ENCODE measurements around the gene CD68.

Gene CD68

GRCh38 chr17:7573324-7574080, 5.9 kb upstream of the CD68 start:
- peak; percentile 85 for TF ChIP-seq TAF1 (IDR thresholded peaks at IDR 0.05; ENCODE audit: borderline replicate concordance, insufficient read depth, low read length)
- peak in 1 of 2 experiments; percentile 76; a peak in 2 of 4 replicates for TF ChIP-seq REST (IDR thresholded peaks at IDR 0.05; ENCODE audit: insufficient read depth in 1 of 2, low read depth in 2 of 2, low read length in 2 of 2)
- peak; percentile 91 for TF ChIP-seq FOXP2 (optimal IDR thresholded peaks at IDR 0.05; ENCODE audit: borderline replicate concordance, extremely low read depth, extremely low read length, insufficient read depth)
- peak; percentile 96; the same call in 1 of the 2 replicates for TF ChIP-seq SIN3A (IDR thresholded peaks at IDR 0.05; ENCODE audit: borderline replicate concordance, insufficient read depth, low read length)
- TF ChIP-seq POLR2AphosphoS5 (IDR thresholded peaks at IDR 0.05; ENCODE audit: low read depth, low read length): peak; percentile 73

GRCh38 chr17:7574176-7574953, 5.1 kb upstream of the CD68 start:
- TF ChIP-seq TAF1 (IDR thresholded peaks at IDR 0.05; ENCODE audit: borderline replicate concordance, insufficient read depth, low read length) (no peak), POLR2AphosphoS5 (IDR thresholded peaks at IDR 0.05; ENCODE audit: low read depth, low read length) (peak; percentile 22), FOXP2 (optimal IDR thresholded peaks at IDR 0.05; ENCODE audit: borderline replicate concordance, extremely low read depth, extremely low read length, insufficient read depth) (no peak)

GRCh38 chr17:7575481-7575883, 4.0 kb upstream of the CD68 start:
- TF ChIP-seq POLR2AphosphoS5 (IDR thresholded peaks at IDR 0.05; ENCODE audit: low read depth, low read length) (no peak), TAF1 (IDR thresholded peaks at IDR 0.05; ENCODE audit: borderline replicate concordance, insufficient read depth, low read length) (no peak), REST (IDR thresholded peaks at IDR 0.05; ENCODE audit: insufficient read depth in 1 of 2, low read depth in 2 of 2, low read length in 2 of 2) (no peak), FOXP2 (optimal IDR thresholded peaks at IDR 0.05; ENCODE audit: borderline replicate concordance, extremely low read depth, extremely low read length, insufficient read depth) (no peak), SIN3A (IDR thresholded peaks at IDR 0.05; ENCODE audit: borderline replicate concordance, insufficient read depth, low read length) (no peak)

DNA sequence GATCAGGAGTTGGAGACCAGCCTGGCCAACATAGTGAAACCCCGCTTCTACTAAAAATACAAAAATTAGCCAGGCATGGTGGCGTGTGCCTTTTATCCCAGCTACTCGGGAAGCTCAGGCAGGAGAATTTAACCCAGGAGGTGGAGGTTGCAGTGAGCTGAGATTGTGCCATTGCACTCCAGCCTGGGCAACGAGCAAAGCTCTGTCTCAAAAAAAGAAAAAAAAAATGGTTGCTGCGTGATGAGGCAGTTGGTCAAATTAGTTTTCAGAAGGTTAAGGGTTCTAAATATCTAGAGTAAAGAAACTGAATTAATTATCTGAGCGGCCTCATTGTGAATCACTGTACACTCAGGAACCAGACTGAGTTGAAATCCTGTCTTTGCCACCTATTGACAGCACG, 3.5 kb upstream of the CD68 start:
- no peak for TF ChIP-seq FOXP2 (optimal IDR thresholded peaks at IDR 0.05; ENCODE audit: borderline replicate concordance, extremely low read depth, extremely low read length, insufficient read depth)
- TF ChIP-seq TAF1 (IDR thresholded peaks at IDR 0.05; ENCODE audit: borderline replicate concordance, insufficient read depth, low read length): no peak
- TF ChIP-seq POLR2AphosphoS5 (IDR thresholded peaks at IDR 0.05; ENCODE audit: low read depth, low read length): no peak
- TF ChIP-seq REST (IDR thresholded peaks at IDR 0.05; ENCODE audit: insufficient read depth in 1 of 2, low read depth in 2 of 2, low read length in 2 of 2): no peak
- TF ChIP-seq SIN3A (IDR thresholded peaks at IDR 0.05; ENCODE audit: borderline replicate concordance, insufficient read depth, low read length): no peak

DNA sequence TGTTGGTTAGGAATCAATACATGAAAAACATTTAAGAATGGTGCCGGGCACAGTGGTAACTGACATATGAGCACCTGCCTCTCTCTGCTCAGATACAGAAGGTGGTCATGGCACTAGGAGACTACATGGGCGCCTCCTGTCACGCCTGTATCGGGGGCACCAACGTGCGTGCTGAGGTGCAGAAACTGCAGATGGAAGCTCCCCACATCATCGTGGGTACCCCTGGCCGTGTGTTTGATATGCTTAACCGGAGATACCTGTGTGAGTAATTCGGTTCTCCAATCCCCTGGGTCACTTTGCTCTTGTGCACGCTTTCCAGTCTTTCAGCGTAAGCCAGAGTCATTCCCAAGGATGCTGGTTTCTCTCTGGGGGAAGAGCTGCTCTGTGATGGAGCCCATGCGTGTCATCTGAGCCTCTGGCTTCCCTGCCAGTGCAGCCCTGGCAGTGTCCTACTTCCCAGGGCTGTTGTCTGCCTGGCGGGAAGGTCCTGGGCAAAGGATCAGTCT, 3.0 kb upstream of the CD68 start:
- TF ChIP-seq SIN3A (IDR thresholded peaks at IDR 0.05; ENCODE audit: borderline replicate concordance, insufficient read depth, low read length) (no peak), POLR2AphosphoS5 (IDR thresholded peaks at IDR 0.05; ENCODE audit: low read depth, low read length) (peak; percentile 67)

All from PFSK-1 (cell line).